ENCODE data around the gene GRAMD2B.

Gene GRAMD2B

DNA sequence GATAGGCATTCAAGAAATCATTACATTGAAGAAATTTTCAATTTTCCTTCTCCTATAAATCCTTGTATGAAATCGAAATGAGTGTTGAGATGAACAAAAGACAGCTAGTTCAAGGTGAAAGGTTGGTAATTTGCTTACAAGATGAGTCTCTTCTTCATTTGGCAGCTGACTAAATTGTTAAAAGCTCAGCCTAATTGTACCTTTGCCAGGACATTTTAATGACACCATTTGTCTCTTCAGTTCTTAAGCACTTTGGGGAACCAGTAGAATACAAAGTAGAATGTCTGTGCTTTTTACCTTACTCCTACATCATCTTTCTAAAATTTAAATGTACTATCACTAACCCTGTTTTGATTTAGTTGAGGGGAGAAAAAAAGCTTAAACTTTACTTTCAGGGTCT, 59.4 kb downstream of the GRAMD2B start:
- DNase-seq = no peak

DNA sequence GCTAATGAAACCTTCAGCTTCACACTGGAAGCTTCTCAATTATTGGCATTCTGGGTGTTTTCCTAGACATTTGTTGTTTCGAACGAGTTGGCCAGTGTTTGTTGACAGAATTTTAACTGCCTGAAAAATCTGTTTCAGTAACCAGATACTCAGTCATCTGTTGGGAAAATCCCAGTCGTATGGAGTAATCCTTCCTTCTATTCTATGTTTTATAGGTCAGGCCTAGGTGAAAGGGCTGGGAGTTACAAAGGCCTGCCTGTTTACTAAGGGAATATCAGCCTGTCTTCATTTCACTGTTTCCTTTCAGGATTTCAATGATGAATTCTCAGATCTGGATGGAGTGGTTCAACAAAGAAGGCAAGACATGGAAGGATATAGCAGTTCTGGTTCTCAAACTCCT, 59.9 kb downstream of the GRAMD2B start:
- no peak for DNase-seq

DNA sequence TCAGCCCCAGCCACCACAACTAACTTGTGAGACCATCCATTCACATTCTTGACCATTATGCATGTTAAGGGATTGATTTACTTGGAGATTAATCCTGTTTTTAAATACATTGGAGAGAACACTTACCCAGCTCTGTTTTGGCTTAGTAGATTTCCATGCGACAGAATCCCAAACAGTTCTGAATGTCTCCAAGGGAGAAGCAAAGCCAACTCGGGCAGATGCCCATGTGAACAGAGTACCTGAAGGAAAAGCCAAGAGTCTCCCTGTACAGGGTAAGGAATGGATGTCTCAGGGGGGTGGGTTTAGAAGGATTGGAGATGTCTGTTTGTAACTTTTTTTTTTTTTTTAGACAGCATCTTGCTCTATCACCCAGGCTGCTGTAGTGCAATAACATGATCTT, 61.0 kb downstream of the GRAMD2B start:
- no peak for DNase-seq

DNA sequence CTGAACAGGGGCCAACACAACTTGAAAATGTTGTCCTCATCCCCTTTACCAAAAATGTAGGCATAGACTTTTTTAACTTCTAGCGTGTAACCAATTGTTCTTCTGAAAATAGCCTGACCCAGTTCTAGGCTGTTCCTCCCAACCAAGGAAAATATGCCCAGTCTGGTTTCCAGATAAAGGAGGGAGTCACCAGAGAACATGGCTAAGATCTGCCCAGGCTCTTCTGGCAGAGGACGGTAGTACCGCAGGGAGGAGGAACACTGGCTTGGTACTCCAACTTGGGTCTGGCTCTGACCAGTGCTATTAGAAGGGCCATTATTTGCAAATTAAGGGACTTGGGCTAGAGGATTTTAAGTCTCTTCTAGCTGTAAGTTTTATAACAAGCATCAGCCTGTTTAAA, 63.1 kb downstream of the GRAMD2B start:
- DNase-seq = no peak

DNA sequence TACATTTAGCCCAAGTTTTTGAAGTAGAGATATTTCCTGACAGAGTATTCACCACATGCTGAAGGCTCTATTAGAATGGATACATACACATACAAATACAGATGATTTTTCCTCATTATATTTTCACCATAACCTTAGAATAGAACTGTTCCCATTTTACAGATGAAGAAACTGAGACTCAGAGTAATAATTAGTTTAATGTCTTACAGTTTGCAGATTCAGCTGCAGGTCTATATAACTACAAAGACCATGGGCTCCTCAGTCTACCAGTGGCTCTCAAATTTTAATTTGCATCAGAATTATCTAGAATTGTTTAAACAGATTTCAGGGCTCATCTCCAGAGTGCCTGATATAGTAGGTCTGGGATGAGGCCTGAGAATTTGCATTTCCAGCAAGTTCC, 64.4 kb downstream of the GRAMD2B start:
- no peak for DNase-seq

DNA sequence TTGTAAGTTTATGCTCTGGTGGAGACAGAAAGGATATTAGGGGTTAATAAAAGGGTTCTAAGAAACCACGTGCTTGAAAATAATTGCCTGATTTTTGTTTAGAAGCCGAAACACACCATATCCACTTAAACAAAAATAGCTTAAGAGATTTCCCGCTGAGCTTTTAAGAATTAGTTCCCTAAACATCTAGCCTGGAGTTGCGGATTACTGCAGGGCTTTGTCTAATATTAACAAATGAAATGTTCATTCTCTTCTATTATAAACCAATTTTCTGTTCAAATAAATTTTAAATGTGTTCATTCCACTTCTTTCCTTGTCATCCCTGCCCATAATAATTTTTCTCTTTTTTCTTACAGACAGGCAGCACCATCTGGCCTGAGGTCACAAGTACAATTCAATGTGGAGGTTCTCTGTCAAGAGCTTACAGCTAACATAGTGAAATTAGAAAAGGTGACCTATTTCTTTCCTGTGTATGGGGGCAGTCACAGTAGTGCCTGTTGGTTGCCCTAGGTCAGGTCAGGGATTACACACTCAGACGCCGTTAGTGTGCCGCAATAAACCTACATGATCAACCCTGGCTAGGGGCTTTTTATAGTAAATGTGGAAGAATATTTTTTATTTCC, 65.3 kb downstream of the GRAMD2B start:
- no peak for DNase-seq

DNA sequence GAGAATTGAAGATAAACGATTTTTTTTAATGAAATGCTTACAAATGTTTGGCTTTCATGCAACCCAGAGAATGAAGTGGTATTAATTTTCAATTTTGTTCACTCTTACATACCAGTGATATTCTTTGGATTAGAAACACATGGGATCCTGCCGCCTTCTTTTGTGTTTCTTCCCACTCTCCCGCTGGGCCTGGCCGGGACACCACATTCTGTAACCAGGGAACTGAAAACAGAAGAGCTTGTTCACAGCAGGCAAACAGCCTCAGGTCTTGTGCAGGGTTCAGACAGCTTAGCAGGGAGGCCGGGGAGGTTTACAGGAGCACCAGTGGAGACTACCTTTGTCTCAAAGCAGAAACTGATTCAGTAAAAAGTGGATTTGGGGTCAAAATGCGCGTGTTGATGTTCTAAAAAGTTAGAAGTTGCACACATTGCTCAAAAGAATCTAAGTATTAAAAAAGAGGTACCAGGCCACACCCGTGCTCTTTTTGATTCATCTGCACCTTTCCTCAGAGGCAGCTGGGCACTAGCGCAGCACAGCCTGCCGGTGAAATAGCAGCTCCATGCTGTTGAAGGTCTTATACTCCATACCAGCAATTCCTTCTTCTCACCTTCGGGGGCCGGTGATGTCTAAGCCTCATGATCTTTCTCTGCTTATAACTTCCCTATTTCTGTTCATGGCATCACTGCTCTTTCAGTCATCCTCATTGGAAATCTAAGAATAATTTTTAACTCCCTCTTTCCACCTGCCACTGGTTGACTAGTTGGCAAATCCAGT, 67.1 kb downstream of the GRAMD2B start:
- no peak for DNase-seq

DNA sequence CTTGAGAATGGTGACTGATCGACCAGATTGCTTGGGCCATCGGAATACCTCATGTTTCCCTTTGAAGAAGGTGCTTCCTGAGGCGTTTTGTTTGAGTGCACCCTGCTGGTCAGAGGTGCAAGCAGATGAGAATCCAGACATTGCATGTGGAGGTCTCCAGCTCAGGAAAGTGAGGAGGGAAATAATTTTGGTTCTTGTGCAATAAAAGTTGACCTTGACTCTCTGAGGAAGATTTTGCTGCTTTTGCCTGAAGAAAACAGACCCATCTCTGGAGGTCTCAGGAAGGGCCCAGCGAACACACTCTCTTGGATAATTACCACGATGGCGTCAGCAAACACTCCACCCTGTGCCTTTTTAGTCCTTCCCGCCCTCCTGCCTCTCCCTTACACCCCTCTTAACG, 69.7 kb downstream of the GRAMD2B start:
- no peak for DNase-seq

DNA sequence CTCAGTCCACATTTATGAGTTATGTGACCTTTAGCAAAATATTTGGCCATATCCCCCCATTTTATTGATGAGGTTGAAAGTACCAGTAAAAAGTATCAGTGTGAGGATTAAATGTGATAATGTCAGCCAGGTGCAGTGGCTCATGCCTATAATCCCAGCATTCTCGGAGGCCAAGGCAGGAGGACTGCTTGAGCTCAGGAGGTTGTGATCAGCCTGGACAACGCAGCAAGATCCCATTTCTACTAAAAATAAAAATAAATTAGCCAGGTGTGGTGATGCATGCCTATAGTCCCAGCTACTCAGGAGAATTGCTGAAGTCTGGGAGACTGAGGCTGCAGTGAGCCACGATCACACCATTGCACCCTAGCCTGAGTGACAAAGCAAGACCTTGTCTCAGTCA, 71.2 kb downstream of the GRAMD2B start:
- DNase-seq = no peak

DNA sequence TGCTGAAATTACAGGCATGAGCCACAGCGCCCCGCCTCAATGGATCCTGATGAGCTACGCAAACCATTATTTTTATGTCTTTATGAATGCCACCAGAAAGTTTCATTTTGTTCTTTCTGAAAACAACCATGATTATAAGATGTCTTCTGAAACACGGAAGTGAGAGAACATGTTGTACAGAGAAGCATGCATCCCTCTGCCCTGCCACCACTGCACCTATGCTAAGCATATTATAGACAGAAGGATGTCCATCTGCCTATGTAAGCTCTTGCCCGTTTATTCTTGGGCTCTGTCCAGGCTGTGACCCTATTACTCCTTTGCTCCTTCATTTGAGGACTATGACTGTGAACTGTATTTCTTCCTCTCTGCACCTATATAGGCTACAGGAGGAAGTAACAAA, 74.3 kb downstream of the GRAMD2B start:
- DNase-seq = no peak

DNA sequence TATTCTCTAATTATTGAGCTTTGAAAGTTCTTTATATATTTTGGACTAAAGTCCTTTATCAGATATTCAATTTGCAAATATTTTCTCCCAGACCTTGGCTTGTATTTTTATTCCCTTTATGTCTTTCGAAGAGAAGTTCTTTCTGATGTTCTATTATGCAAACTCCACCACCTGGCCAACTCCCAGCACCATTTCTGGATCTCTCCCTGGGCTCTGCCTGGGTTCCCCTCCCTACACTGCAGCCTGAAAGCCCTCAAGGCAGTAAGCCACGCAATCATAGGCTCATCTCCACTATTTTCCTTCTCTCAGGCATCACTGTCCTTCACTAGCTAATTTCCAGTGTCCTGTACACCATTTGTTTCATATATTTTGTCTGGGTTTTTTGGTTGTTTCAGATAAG, 76.1 kb downstream of the GRAMD2B start:
- DNase-seq = no peak

DNA sequence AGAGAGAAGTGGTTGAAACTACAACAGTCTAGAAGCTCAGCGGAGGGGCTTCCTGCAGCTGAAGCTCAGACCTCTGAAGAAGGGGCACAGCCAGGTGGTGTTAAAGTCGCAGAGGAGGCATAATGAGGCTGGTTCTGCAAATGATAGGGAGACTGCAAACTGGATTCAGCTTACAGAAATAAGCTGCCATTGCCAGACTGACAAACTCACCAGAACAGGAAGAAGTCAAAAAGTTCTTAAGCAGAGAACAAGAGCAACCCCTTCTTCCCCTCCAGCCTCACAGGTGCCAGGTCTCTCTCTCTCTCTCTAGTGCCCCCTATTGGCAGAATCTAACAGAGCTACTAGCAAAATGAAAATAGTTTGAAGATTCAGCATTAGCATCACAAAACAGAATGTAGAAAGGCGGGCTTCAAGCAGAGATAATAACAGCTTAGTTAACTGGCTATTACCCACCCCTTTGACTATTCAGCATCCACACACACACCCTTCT, 76.7 kb downstream of the GRAMD2B start:
- DNase-seq = no peak

DNA sequence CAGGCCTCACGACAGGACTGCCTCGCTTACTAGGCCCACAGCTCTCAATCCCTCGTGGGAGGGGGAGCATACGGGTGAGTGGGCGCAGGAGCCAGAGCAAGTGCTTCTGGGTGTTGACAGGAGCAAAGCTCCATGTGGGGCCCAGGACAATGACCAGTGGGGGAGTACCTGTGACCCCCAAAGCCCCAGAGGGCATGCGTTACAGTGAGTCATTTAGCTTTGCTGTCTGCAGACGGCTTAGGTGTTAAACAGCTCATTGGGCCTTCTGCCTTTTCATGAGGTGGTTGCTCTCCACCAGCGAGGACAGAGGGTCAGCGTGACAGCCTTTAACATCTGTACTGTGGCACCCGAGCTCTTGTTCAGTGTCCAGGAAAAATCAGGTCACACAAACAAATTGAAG, 78.2 kb downstream of the GRAMD2B start:
- no peak for DNase-seq

DNA sequence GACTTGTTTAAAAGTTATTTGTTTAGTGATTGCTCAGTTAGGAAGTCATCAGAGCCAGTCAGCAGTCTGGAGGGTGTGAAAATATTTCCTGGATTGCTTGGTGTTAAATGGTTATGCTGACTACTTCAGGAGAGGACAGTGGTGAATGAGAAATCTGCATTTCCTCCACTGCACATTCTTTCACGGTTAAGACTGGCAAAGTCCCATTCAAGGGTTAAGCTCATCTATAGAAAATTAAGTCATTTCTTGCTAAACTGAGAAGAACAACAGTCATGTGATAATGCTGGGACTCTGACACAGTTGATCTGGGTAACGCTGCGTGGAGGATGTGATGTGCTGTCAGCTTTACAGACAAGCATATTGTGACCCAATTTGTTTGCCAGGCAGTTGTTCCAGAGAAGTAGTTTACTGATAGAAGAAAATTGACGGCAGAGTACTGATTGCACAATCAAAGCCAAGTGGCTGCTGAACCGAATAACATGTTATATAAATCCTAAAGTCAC, 80.4 kb downstream of the GRAMD2B start:
- DNase-seq = no peak

DNA sequence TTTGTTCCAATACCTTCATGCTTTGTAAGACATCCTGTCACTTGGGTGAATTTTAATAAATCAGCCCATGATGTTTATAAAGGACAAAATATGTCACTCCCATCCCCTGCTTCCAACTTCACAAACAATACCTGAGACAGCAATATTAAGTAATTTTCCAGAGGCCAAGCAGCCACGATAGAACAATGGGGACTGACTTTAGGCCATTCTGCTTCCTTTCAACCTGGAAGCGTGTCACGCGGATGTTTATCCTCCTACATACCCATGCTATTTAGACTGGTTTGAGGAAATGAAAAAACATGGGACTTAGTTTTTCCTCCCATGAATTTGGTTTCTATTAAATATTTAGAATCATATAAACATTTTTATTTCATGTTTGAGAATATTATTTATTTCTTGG, 82.9 kb downstream of the GRAMD2B start:
- no peak for DNase-seq

DNA sequence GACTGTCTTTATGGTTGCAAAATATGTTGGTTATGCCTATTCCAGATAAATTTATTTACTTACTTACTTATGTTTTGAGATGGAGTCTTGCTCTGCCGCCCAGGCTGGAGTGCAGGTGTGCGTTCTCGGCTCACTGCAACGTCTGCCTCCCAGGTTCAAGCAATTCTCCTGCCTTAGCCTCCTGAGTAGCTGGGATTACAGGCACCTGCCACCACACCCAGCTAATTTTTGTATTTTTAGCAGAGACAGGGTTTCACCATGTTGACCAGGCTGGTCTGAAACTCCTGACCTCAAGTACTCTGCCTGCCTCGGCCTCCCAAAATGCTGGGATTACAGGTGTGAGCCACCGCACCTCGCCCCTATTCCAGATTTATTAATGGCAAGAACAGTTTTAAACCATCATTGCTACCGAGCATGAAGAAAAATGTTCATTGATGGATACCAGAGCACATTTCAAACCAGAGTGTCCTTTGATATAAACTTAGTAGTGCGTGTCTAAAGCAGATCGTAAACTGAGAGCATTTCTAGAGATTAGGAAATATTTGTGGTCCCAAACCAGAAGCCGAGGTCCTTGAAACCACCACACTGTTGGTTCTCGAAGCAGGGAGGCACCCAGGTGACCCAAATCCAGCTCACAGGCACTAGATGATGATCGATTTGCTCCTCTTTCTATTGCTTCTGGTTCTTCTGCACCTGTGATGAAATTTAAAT, 85.2 kb downstream of the GRAMD2B start:
- no peak for DNase-seq

DNA sequence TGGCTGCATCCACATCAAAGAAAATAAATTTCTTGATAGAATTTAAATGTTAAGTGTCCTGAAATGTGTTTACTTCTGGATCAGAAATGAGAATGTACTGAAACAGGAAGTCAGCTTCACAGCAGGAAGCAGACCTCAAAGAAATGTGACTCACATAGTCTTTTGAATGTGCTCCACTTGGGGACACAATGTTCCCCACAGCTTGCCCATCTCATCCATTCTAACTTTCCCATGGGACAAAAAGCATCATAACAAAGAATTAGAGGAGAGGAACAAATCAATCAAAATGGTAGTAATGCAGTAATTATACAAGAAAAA, 85.7 kb downstream of the GRAMD2B start:
- no peak for DNase-seq

DNA sequence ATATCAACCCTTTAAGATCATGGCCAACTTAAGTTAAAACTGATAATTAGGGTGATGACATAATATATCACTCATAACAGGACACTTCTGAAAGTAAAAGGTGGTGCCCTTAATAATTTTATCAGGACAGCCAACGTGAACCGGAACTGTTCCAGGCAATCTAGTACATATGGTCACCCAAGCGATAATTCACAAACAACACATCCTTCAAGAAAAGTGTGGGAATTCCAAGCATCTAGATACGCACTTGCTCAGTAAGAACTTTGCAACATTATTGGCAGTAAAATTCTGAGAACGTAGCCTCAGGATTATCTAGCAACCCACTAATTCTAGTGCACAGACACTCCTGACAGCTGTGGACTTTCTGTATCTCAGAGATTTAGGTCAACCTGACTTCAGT, 86.1 kb downstream of the GRAMD2B start:
- DNase-seq = no peak

DNA sequence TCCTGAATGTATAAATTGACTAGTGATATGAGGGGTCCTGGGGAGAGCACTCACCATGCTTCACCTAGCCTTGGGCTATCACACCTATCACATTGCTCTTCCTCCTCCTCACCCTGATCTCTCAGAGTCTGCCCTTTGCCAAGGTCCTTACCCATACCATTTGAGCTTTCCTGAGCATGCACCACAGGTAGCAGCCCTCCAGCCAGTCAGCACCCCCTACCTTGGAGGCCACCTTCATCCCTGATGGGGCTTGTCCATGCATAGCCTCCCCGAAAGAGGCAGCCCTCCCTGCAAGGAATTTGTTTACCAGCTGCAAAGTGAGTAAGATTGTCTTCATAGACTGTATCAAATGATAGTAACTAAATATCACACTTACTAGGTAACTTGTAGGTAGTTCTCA, 88.8 kb downstream of the GRAMD2B start:
- no peak for DNase-seq

DNA sequence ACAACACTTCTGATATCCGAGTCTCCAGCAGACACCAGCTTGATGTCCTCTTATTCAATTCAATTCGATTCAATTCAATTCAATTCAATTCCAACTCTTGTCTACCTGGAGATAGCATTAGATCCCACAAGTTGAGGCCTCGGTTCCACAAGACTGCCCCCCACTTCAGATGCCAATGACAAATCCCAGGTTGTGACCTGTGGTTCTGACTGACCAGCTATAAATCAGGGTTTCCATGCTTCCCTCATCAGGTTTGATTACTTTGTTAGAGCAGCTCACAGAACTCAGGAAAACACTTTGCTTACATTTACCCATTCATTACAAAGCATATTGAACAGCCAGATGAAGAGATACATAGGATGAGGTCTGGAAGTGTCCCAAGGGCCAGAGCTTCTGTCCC, 89.2 kb downstream of the GRAMD2B start:
- no peak for DNase-seq

DNA sequence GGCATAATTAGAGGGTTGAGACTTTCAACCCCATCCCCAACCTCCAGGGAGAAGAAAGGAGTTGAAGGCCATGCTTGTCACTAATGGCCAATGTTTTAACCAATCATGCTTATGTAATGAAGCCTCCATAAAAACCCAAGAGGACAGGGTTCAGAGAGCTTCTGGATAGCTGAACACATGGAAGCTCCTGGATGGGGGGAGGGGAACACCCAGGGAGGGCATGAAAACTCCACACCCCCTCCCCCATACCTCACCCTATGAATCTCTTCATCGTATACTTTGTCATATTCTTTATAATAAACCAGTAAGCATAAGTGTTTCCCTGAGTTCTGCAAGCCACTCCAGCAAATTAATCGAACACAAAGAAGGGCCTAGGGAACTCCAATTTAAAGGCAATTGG, 90.1 kb downstream of the GRAMD2B start:
- no peak for DNase-seq

DNA sequence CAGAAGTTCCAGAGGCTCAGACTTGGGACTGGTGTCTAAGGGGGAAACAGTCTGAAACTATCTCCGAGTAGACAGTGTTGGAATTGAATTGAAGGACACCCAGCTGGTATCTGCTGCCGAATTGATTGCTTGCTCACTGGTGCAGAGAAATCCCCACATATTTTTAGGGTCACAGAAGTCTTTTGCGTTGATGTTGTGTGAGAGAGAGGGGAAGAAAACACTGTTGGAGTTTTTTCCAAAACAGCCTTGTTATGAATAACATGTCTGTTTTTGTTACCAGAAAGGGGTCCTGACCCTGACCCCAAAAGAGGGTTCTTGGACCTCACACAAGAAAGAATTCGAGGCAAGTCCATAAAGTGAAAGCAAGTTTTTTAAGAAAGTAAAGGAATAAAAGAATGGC, 90.5 kb downstream of the GRAMD2B start:
- DNase-seq = no peak

DNA sequence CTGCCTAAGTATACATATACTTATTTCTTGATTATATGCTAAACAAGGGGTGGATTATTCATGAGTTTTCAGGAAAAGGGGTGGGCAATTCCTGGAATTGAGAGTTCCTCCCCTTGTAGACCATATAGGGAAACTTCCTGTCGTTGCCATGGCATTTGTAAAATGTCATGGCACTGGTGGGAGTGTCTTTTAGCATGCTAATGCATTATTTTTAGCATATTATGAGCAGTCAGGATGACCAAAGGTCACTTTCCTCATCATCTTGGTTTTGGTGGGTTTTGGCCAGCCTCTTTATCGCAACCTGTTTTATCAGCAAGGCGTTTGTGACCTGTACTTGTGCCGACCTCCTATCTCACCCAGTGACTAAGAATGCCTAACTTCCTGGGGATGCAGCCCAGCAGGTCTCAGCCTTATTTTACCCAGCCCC, 90.9 kb downstream of the GRAMD2B start:
- no peak for DNase-seq

DNA sequence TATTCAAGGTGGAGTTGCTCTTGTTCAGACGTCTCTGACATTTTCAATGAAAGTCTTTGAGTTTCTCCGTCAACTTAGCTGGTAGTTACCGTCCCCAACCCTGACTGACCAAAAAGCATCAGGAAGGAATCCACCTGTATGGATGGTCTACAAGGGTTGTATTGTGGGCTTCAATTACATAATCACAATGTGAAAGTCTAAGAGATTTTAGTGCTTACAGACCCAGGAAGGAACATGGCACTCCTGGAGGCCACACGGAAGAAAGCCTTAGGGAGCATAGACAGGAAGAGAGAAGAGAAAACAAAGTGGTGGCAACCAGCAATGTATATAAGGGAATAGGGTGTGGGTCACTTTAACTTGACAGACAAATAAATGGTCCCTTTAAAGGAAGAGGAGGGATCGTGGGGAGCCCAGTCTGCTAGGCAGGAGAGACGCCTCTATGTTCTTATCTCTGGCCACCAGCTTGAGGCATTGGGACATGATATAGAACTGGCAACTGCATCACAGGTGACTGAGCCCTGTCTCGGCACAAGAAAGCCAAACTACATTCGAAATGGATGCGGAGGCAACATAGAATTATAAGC, 91.4 kb downstream of the GRAMD2B start:
- no peak for DNase-seq
